Measurements from ENCODE around the gene PIAS4. TPM values are rescaled to one million over a fixed set of nuclear protein-coding genes. Genes with fewer than 3 reads are reported as not detected.

PIAS4 gene
- total RNA-seq, 1 donor from 2014 or later = 22.9 TPM

DNA sequence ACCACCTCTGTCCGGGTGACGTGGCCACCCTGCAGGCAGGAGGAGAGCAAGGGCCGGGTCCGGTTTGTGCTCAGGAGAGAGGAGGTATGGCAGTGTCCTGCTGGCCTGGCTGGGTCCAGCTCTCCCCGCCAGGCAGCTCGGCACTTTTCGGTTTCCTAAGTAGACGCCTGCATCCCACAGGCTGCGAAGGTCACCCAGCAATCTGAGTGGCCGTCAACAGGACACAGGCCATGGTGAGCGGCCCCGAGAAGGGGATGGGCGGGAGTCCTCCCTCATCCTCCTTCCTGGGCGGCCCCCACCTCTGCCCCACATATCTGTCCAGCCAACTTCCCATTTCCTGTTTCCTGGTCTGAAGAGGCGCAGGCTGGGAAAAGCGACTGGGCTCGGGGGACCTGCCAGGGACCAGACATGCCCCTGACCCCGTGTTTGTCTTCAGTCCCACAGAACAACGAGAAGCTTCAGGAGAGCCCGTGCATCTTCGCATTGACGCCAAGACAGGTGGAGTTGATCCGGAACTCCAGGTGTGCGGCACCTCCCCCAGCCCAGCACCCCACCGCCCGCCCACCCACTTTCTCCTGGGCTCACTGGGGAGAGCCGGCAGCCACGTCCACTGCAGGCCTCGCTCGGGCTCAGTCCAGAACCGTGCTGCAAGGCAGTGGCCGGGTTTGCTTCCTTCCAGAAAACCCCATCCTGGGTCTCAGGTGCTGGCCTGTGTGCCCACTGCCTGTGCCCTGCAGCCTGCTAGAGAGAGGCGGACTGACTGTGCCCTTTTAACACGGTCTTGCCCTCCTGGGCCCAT is 16.3 kb downstream of the PIAS4 start:
- no peak for DNase-seq

DNA sequence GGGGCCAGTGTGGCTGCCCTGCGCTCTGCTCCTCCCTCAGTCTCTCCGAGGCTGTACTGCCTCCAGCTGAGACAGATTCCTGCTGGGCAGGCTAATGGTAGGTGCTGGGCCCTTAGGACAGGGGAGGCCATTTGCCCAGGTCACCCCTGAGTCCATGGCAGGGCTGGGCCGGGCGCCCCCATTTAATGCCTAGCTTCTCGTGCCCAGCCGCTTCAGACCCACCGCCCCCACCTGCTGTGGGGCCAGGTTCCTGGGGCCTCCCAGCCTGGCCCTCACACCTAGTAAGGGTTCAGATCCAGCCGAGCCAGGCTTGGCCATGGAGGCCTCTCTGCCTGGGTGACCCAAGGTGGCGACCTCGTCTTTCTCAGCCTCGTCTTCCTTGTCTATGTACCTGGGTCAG is 17.8 kb downstream of the PIAS4 start:
- DNase-seq = no peak

DNA sequence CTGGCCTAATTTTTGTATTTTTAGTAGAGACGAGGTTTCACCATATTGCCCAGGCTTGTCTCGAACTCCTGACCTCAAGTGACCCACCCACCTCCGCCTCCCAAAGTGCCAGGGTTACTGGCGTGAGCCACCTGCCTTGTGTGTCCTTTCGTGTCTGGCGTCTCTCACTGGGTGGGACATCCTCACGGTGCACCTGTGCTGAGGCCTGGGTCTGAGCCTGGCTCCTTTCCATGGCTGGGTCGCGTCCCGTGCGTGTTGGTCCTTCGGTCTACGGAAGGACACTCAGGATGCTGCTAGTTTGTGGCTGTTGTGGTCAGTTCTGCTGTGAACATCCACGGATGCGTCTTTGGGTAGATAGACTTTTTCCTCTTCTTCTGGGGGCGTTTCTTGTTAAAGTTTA is 19.6 kb downstream of the PIAS4 start:
- DNase-seq = no peak

DNA sequence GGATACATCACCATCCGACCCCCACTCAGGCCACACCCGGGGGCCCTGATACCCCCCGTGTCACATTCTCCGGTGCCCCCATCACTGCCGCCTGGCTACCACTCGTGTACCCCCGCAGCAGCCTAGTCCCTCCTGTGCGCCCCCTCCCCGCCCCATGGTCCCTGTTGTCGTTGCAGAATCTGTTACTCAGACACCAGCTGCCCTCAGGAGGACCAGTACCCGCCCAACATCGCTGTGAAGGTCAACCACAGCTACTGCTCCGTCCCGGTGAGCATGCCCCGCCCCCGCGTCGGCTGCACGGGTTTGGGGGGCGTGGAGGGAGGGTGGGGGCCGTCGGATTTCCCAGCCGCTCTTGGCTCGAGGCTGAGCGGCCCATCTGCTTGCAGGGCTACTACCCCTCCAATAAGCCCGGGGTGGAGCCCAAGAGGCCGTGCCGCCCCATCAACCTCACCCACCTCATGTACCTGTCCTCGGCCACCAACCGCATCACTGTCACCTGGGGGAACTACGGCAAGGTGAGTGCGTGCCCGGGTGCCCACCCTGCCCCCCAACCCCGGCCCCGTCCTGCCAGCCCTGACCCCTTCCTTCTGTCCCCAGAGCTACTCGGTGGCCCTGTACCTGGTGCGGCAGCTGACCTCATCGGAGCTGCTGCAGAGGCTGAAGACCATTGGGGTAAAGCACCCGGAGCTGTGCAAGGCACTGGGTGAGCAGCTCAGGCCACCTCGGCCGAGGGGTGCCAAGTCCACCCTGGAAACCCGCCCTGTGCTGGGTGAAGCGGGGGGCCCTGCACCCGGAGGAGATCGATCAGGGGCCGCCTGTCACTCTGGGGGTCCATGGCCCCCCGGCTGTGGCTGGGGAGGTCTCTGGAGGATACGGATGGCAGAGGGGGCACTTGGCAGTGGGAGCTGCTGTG is 21.1 kb downstream of the PIAS4 start:
- no peak for DNase-seq

DNA sequence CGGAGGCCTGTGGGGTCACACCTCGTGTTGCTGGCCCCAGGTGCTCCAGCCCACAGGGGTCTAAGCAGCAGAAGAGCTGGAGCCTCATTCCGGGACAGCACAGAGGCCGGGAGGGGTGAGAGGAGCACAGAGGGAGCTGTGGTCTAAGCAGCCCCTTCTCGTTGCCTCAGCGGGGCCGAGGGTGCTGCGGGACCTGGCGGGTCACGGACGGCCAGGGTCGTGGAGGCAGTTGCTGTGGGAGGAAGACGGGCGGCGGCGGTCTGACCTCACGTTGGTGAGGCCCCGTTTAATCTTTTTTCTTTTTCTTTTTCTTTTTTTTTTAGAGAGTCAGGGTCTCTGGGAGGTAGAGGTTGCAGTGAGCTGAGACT is 21.7 kb downstream of the PIAS4 start:
- DNase-seq = no peak

DNA sequence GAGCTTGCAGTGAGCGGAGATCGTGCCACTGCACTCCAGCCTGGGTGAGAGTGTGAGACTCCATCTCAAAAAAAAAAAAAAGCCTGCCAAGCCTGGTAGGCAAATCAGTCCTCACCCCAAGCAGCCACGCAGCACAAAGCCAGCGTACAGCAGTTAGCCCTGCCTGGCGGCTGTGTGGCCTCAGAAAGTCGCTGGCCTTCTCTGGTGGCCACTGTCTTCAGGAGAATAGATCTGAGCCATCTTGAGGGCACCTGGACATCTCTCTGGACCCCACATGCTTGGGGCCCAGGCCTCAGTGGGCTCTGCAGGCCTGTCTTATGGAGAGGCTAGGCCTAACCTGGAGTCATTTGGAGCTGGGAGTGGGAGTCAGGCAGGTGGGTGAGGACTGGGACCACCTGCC is 23.0 kb downstream of the PIAS4 start:
- DNase-seq = no peak

DNA sequence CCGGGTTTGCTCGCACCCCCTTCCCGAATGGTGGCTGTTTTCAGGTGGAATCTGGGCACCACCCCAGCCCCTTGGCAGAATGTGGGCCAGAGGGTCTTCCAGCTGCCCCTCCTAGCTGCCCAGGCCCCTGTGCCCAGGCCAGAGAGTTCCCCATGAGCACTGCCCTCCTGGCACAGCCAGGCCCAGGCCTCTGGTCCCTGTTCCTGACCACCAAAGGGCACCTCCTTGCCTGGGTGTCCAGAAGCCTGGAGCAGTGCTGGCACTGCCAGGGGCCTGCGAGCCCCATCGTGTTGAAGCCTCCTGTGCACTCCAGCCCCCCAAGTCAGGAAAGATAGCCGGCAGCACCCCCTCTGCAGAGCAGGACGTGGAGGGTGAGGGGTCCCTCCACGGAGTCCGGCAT is 23.4 kb downstream of the PIAS4 start:
- DNase-seq = no peak

DNA sequence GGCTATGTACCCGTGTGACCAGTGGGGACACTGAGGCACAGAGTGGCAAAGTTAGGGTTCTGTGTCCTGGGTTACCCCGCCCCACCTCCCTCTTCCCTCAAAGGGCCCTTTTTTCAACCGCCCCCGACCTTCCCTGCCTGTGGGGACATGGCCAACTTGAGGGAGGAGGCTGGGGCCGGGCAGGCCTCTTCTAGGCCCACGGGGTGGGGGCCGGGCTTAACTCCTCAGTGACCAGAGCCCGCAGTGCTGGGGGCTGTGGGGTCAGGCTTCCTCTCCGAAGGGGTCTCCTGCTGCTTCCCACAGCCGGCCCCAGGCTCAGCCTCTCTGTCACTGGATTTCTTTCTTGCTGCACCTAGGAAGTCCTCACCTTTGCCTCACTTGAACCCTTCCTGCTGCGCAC is 23.9 kb downstream of the PIAS4 start:
- DNase-seq = no peak

DNA sequence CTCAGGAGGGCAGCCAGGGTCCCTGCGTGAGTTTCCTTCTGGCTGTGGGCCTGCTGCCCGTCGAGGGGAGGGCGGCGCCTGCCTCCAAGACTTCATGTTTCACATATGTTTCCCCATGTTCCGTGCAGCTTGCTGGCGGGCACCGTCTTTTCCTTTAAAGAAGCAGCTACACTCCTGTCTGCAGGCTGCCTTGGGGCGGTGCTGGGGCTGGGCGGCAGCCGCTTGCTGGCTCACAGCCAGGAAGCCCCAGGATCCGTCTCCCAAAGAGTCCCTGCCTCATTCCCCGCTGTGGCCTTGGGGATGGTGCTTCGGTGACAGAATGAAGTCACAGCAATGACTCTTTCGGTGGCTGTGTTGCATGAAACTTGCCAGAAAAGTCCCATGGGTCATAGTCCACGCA is 24.9 kb downstream of the PIAS4 start:
- DNase-seq = peak; percentile 35

DNA sequence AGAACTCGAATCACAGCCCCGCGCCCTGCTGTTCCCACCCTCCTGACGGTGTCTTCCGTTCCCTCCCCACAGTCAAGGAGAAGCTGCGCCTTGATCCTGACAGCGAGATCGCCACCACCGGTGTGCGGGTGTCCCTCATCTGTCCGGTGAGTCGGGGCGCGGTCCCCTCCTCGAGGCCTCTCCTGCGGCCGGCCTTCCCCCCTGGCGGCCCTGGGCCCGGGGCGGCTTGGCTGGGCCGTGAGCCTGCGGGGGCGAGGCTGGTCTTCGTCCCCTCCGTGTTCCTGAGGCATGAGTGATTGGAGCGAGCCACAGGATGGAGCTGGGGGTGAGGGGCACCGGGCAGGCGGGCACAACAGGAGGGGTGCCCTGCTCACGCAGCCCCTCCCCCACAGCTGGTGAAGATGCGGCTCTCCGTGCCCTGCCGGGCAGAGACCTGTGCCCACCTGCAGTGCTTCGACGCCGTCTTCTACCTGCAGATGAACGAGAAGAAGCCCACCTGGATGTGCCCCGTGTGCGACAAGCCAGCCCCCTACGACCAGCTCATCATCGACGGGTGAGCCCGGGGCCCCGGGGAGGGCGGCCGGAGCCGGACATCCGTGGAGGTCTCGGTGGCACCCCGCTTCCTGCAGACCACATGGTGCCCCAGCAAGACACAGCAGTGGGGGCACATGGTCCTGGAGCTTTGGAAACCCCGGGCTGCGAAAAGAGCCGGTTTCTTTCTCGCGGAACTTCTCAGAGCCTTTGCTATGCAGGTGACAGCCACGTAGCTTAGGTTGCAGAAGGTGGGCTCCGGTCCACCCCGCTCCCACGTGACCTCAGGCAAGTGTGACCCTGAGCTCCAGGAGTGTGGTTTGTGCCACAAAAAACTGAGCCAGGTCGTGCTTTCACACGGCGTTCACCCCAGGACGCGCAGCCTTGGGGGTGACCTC is 25.8 kb downstream of the PIAS4 start:
- DNase-seq = no peak

DNA sequence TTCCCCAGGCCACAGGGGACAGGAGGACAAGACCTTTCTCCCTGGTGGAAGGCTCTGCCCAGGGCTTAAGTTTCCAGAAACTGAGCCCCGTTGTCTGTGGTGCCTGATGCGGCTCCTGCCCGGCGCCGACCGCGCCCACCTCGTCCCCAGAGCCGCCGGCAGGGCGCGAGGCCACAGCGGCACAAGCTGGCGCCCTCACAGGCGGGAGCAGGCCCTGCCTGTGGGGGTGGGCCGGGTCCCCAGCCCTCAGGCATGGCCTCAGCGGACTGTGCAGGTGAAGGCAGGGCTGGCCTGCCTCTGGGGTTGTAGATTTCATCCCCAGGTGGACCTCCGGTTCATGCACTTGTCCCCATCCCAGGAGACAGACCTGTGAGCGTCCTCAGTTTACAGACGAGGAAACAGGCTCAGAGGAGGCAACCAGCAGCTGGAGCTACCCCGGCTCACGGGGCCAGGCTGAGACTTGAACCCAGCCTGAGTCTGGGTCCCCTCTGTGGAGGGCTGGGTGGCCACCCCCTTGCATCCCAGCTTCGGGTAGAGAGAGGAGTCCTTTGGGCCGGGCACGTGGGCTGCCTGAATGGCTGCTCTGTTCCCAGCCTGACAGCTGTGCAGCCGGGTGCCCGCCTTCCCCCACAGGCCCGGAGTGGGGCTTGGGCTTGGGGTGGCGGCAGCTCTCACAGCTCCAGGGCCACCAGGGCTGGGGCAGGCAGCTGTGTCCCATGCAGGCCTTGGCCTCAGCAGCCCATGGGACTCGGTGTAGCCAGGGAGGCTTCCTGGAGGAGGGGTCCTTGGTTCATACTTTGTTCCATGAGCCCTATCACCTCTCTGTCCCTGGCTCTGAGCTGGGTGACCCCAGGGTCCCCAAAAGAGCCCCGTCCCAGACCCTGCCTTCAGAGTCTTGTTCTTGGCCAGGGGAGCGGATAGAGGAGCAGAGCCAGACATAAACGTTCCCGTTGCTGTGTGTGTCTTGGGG is 26.8 kb downstream of the PIAS4 start:
- DNase-seq = no peak

DNA sequence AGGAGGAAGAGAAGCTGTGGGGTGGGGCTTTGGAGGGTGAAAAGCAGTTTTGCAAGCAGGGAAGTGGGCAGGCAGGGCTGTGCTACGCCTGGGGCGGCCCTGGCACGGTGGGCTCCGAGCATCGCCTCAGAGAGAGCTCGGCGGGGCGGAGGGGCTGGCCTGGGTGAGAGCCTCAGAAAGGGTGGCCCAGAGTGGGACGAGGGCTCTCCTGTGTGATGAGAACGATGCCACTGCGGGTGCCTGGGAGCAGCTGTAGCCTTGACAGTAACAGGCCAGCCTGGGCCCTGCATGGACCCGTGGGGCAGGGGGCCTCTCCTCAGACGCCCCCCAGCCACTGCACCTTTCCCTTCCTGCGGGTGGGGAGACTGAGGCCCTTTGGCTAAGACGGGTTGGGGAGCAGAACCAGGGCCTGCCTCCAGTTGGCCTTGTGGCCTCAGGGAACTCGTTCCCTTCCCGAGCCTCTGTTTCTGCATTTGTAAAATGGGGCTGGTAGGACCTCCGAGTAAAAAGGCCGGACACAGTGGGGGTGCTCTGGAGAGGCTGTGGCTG is 27.6 kb downstream of the PIAS4 start:
- DNase-seq = no peak

DNA sequence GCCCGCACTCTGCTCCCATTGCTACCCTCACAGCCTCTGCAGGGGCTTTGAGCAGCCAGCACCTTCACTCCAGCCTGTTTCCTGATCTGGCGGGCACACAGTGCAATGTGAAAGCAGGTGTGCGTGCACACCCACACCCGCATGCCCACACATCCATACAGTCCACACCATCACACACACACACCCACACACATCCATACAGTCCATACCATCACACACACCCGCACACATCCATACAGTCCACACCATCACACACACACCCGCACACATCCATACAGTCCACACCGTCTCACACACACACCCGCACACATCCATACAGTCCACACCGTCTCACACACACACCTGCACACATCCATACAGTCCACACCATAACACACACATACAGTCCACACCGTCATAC is 28.0 kb downstream of the PIAS4 start:
- no peak for DNase-seq

DNA sequence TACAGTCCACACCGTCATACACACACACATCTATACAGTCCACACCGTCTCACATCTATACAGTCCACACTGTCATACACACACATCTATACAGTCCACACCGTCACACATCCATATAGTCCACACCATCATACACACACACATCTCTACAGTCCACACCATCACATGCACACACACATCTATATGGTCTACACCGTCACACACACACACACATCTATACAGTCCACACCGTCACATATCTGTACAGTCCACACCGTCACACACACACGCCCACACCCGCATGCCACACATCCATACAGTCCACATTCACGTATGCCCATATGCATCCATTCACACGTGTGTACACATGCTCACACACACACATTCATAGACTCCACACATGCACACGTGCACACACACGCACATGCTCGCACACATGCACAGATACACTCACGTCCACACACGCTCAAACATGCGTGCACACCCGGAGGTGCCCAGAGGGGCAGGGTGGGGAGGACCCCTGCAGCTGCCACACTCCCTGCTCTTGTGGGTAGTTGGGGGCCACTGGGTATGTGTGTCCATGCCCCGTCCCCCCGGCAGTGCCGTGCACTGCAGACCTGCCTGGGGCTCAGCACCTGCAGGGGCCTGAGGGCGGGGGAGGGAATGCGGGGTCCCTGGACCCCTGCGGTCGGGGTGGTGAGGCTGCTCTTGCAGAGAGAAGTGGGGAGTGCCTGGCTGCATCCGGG is 29.2 kb downstream of the PIAS4 start:
- no peak for DNase-seq

DNA sequence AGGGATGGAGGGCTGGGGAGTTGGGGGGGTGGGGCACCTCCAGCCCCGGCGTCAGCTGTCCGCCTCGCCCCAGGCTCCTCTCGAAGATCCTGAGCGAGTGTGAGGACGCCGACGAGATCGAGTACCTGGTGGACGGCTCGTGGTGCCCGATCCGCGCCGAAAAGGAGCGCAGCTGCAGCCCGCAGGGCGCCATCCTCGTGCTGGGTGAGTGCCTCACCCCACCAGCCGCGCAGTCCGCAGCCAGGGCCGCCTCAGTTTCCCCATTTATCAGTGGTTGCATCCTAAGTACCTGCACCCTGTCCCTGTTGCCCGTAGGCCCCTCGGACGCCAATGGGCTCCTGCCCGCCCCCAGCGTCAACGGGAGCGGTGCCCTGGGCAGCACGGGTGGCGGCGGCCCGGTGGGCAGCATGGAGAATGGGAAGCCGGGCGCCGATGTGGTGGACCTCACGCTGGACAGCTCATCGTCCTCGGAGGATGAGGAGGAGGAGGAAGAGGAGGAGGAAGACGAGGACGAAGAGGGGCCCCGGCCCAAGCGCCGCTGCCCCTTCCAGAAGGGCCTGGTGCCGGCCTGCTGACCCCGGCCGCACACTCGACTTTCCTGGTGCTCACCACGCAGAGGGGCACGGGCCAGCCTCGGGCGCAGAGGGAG is 29.9 kb downstream of the PIAS4 start:
- DNase-seq = no peak

DNA sequence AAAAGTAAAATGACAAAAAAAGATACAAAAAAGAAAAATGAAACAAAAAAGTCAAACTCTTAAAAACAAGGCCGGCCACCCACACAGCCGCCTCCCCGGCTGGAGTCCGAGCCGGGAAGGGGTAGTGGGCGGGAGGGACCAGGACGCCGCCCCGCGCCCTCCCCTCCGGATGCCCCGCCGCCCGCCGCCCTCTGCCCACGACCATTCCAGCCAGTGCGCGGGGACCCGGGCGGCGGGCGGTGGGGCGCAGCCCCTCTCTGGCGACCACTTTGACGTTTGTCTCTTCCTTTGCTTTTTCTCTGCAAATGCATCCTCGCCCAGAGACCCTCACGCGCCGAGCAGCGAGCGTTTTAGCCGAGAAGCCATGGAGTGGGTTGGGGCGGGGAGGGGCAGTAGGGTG is 30.5 kb downstream of the PIAS4 start:
- no peak for DNase-seq

DNA sequence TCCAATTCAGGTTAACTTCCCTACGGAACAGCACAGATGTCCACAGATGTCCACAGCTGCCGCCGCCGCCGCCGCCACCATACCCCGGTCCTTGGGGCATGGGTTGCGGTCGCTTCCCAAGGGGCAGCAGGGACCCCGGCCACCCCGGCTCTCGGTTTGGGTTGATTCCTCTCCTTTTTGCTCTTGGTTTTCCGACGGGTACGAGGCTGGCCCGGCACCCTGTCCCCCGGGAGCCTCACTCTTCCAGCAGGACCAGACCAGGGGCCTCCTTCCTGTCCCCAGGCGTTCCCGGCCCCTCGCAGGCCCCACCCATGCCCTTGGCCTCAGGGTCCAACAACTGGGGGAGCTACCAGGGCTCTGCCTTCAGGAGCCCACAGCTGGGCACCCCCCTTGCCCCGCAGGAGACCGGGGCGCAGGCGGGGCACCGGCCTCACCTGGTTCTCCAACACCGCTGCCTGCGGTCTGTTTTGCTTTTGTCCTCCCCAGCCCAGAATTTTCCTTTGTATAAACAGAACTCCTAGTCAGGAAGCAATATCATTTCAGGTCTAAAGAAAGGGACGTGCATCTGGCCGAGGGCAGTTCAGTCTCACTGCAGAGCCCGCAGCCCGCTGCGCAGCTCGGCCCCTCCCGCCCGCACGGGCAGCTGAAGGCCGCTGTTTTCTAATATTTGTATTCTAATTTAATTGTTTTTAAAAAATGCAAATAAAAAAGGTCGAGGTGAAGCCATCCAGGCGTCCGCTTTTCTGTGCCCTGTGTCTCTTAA is 31.3 kb downstream of the PIAS4 start:
- DNase-seq = no peak

DNA sequence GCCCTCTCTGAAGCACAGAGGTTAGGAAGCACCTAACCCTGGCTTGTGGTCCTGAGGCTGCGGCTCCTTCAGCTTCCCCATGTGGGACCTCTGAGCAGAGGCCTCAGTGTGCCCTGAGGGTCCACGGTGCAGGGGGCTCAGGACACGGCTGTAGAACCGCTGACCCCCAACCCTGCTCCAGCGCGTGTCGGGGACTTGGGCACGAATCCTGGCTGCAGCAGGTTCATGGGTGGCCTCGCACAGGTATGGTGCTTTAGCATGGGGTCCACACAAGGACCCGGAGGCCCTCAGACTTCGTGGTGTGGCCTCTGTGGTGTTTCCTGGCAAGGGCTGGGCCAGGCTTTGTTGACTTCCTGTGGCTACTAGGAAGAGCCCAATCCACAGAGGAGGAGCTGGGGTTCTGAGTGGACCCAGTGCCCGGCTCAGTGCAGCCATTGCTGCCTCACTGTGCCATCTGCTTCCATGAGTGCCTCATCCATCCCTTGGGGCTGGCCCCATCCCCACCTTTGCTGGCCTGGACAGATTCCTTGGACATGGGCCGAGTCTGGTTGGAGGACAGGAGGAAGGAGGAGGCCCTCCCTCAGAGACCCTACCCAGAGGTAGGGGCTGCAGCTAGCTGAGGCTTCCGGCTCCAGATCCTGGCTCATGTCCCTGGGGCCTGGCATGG is 34.7 kb downstream of the PIAS4 start:
- DNase-seq = no peak

DNA sequence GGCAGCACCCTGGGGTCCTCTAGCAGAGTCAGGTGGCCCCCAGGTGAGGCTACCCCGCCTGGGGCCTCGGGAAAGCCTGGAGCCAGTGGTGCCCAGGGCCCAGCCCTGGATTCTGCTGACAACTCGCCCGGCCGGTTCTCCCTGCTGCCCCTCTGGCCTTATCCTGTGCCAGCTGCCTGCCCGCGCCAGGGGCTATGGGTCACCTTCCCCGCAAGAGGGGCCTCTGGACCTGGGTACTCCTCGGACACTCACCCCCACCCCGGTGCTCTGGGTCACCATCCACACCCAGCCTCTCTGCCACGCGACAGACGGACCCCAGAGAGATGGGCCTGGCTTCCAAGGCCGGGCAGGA is 35.2 kb downstream of the PIAS4 start:
- no peak for DNase-seq

Measured in skin of body (tissue), 2 donors.